ENCODE results near the gene ATG3. TPM values are rescaled to one million over a fixed set of nuclear protein-coding genes. Genes with fewer than 3 reads are reported as not detected.

Gene ATG3
- total and polyA plus RNA-seq, 9 of the 15 experiments (the other 6 are each of a cell fraction or from before 2014, with no cell fraction given) = 48.7 to 107 (median 64.7) TPM

DNA sequence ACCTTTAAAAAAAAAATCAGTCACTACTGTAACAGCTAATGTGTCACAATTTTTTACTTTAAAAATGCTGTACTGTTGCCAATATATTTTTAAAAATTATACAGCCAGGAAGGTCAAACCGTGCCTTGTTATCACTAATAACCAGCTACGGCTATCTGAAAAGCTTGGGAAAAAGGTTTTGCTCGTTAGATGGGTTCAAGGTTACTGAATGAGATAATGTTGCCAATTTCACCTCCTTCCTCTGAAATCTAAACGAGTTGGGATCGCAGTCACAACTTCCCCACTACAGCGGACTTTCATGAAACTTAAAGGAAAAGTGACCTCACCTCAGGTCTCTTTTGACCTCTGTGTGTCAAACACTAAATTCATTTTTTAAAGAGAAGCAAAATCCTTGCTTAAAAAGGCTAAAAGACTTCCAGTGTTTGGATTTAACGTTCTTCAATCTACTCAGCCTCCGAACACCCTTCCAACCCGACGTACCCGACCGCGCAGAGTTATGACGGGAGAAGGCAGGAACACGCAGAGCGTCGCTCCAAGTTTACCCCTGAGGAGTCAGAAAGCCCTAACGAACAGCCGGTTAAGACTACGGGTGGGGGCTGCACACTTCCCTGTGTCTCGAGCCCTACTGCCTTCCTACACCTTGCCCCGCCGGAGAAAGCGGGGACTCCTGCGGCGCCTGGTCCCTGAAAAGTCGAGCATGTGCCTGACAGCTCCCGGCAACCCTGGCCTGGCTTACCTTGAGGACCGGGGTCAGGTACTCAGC lies 860 bp downstream of the ATG3 start (continued):
- TF ChIP-seq CLOCK (CRISPR knock-in tag; IDR thresholded peaks at IDR 0.05; ENCODE audit: borderline replicate concordance) (no peak), SIN3B (IDR thresholded peaks at IDR 0.05; ENCODE audit: low read depth) (0 out of 2 replicates have a peak, but pooled peaks have one; percentile 41), POLR2AphosphoS5 (IDR thresholded peaks at IDR 0.05; ENCODE audit: control insufficient read depth, insufficient read depth, low read depth, low read length) (peak; percentile 43; the same call in 1 of the 2 replicates), MTA1 (IDR thresholded peaks at IDR 0.05; ENCODE audit: borderline replicate concordance) (peak; percentile 95), NKRF (IDR thresholded peaks at IDR 0.05; ENCODE audit: borderline replicate concordance) (peak; percentile 27; the same call in 1 of the 2 replicates), TAF9B (IDR thresholded peaks at IDR 0.05; ENCODE audit: partially characterized antibody) (peak; percentile 27), POLR2A (conservative IDR thresholded peaks at IDR 0.05) (peak; percentile 34), KAT7 (CRISPR knock-in tag; IDR thresholded peaks at IDR 0.05; ENCODE audit: borderline replicate concordance) (0 out of 2 replicates have a peak, but pooled peaks have one; percentile 8), CREB1 (IDR thresholded peaks at IDR 0.05) (peak; percentile 94), CREB1 (CRISPR knock-in tag; IDR thresholded peaks at IDR 0.05) (peak; percentile 90), NR2C2 (CRISPR knock-in tag; IDR thresholded peaks at IDR 0.05) (no peak), NR2C2 (tag; IDR thresholded peaks at IDR 0.05) (peak; percentile 73)
- TF ChIP-seq, protein P1, sequence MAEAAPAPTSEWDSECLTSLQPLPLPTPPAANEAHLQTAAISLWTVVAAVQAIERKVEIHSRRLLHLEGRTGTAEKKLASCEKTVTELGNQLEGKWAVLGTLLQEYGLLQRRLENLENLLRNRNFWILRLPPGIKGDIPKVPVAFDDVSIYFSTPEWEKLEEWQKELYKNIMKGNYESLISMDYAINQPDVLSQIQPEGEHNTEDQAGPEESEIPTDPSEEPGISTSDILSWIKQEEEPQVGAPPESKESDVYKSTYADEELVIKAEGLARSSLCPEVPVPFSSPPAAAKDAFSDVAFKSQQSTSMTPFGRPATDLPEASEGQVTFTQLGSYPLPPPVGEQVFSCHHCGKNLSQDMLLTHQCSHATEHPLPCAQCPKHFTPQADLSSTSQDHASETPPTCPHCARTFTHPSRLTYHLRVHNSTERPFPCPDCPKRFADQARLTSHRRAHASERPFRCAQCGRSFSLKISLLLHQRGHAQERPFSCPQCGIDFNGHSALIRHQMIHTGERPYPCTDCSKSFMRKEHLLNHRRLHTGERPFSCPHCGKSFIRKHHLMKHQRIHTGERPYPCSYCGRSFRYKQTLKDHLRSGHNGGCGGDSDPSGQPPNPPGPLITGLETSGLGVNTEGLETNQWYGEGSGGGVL (CRISPR knock-in tag; IDR thresholded peaks at IDR 0.05) = no peak
- TF ChIP-seq, protein P2, sequence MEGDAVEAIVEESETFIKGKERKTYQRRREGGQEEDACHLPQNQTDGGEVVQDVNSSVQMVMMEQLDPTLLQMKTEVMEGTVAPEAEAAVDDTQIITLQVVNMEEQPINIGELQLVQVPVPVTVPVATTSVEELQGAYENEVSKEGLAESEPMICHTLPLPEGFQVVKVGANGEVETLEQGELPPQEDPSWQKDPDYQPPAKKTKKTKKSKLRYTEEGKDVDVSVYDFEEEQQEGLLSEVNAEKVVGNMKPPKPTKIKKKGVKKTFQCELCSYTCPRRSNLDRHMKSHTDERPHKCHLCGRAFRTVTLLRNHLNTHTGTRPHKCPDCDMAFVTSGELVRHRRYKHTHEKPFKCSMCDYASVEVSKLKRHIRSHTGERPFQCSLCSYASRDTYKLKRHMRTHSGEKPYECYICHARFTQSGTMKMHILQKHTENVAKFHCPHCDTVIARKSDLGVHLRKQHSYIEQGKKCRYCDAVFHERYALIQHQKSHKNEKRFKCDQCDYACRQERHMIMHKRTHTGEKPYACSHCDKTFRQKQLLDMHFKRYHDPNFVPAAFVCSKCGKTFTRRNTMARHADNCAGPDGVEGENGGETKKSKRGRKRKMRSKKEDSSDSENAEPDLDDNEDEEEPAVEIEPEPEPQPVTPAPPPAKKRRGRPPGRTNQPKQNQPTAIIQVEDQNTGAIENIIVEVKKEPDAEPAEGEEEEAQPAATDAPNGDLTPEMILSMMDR (IDR thresholded peaks at IDR 0.05 in 2 of 3, conservative IDR thresholded peaks at IDR 0.05 in 1 of 3; ENCODE audit: insufficient read depth in 2 of 3, low read depth in 1 of 3, low read length in 3 of 3) = no peak
- TF ChIP-seq, protein P3, sequence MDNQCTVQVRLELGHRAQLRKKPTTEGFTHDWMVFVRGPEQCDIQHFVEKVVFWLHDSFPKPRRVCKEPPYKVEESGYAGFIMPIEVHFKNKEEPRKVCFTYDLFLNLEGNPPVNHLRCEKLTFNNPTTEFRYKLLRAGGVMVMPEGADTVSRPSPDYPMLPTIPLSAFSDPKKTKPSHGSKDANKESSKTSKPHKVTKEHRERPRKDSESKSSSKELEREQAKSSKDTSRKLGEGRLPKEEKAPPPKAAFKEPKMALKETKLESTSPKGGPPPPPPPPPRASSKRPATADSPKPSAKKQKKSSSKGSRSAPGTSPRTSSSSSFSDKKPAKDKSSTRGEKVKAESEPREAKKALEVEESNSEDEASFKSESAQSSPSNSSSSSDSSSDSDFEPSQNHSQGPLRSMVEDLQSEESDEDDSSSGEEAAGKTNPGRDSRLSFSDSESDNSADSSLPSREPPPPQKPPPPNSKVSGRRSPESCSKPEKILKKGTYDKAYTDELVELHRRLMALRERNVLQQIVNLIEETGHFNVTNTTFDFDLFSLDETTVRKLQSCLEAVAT (IDR thresholded peaks at IDR 0.05) = 0 out of 4 replicates have a peak, but pooled peaks of 1 of the 2 experiments have one; percentile 20
- TF ChIP-seq, protein P4, sequence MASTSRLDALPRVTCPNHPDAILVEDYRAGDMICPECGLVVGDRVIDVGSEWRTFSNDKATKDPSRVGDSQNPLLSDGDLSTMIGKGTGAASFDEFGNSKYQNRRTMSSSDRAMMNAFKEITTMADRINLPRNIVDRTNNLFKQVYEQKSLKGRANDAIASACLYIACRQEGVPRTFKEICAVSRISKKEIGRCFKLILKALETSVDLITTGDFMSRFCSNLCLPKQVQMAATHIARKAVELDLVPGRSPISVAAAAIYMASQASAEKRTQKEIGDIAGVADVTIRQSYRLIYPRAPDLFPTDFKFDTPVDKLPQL (IDR thresholded peaks at IDR 0.05; ENCODE audit: extremely low read depth, insufficient read length) = no peak
